Endothelial cell of umbilical vein (primary cell): ENCODE data around the gene CCDC170. TPM values are rescaled to one million over a fixed set of nuclear protein-coding genes. Genes with fewer than 3 reads are reported as not detected.
"Not testable (repeated sequence)": the region's sequence is repeated elsewhere in the genome, so short reads cannot be mapped to it uniquely, and the experiment has no call there.

Experiments used
- BruUV-seq: library from RNA; stranded (reverse); fragments of 400-500 nt; replicated peaks from 2 replicates; lab custom pipeline; 2021; lab: Mats Ljungman, UMichigan
- CTCF ChIA-PET: fragments of 300-600, 350-600 bp; sonication (Branson Sonifier 250); formaldehyde crosslinking; loops from one replicate; lab custom pipeline; 2021; ENCODE audit warnings: antibody characterized with exemption, inconsistent platforms; lab: Charles Lee
- POLR2A ChIA-PET: fragments of 300-600, 350-600 bp; sonication (Branson Sonifier 250); formaldehyde crosslinking; loops from one replicate; lab custom pipeline; 2021; ENCODE audit warnings: antibody characterized with exemption, inconsistent platforms; lab: Charles Lee
- DNase-seq: peaks from one replicate; pipeline ENCODE4 v3.0.0-alpha.2; 2011; ENCODE audit warnings: low read depth, low spot score
- FAIRE-seq: peaks from 2 replicates; lab custom pipeline; 2011; peaks lifted over from hg19 to GRCh38; lab: Jason Lieb, UNC
- H2AFZ ChIP-seq: 2 replicates; pipeline ENCODE4 v1.6.0; 2012; ENCODE audit warnings: low read depth, low read length, control low read depth, inconsistent platforms
- H3K27ac ChIP-seq: 2 replicates; pipeline ENCODE4 v1.5.1; 2011; ENCODE audit warnings: low read depth, mild to moderate bottlenecking, control low read depth, low read length, moderate library complexity; ENCODE audit not compliant: insufficient read depth
- H3K27me3 ChIP-seq, 2 experiments: 2 replicates each; pipeline versions ENCODE4 v1.6.0 to v1.6.1; 2011; ENCODE audit warnings: low read length in 2 of 2, mixed read lengths in 1 of 2; ENCODE audit not compliant: control insufficient read depth in 2 of 2, insufficient read depth in 2 of 2
- H3K36me3 ChIP-seq, 2 experiments: 2 replicates in 1 of 2; 3 replicates in 1 of 2; pipeline ENCODE4 v1.5.1; 2011; ENCODE audit warnings: low read length in 2 of 2, mild to moderate bottlenecking in 1 of 2, moderate library complexity in 1 of 2; ENCODE audit not compliant: control insufficient read depth in 2 of 2, insufficient read depth in 2 of 2; ENCODE audit errors: extremely low read depth in 1 of 2
- H3K4me1 ChIP-seq: 3 replicates; pipeline ENCODE4 v1.5.1; 2011; ENCODE audit warnings: mild to moderate bottlenecking, low read length; ENCODE audit not compliant: control insufficient read depth, insufficient read depth; ENCODE audit errors: extremely low read depth
- H3K4me2 ChIP-seq: 2 replicates; pipeline ENCODE4 v1.6.1; 2011; ENCODE audit warnings: low read length, control low read depth, mixed read lengths; ENCODE audit not compliant: insufficient read depth
- H3K4me3 ChIP-seq, 3 experiments: fragments of 200-600 bp in 1 of 3; sonication (generic), shearing (Covaris generic) in 1 of 3; replicated peaks in 1 of 3; 2 replicates each; pipeline ENCODE4 v1.5.1; 2011 to 2016; ENCODE audit warnings: control low read depth in 3 of 3, low read length in 3 of 3, mild to moderate bottlenecking in 2 of 3, inconsistent platforms in 1 of 3, low read depth in 1 of 3, moderate library complexity in 1 of 3; ENCODE audit not compliant: insufficient read depth in 1 of 3
- H3K79me2 ChIP-seq: 2 replicates; pipeline ENCODE4 v1.6.0; 2012; ENCODE audit warnings: low read length, inconsistent platforms; ENCODE audit not compliant: control insufficient read depth, insufficient read depth
- H3K9ac ChIP-seq: replicated peaks from 2 replicates; pipeline ENCODE3; 2011; ENCODE audit warnings: low read length, control low read depth; ENCODE audit not compliant: insufficient read depth; ENCODE audit errors: extremely low read depth
- H3K9me1 ChIP-seq: replicated peaks from 3 replicates; pipeline ENCODE4 v1.6.0; 2011; ENCODE audit warnings: mild to moderate bottlenecking, low read length; ENCODE audit not compliant: control insufficient read depth, insufficient read depth; ENCODE audit errors: extremely low read depth
- H3K9me3 ChIP-seq: replicated peaks from 2 replicates; pipeline ENCODE4 v1.5.1; 2012; ENCODE audit warnings: low read length, inconsistent platforms; ENCODE audit not compliant: control insufficient read depth, insufficient read depth
- H4K20me1 ChIP-seq: replicated peaks from 2 replicates; pipeline ENCODE3; 2011; ENCODE audit warnings: mild to moderate bottlenecking, low read length; ENCODE audit not compliant: control insufficient read depth, insufficient read depth; ENCODE audit errors: extremely low read depth
- GATA2 ChIP-seq: IDR thresholded peaks from 2 replicates; pipeline ENCODE4 v1.7.0; 2011; ENCODE audit warnings: low read depth, mild to moderate bottlenecking, moderate library complexity, mixed read lengths, low read length; ENCODE audit not compliant: insufficient read length, insufficient read depth
- dilution Hi-C: fragments of 300-500 bp; cut with MboI; formaldehyde crosslinking; loops from one replicate; pipeline ENCODE4 v1.15.0; 2019; ENCODE audit warnings: low sequenced_read_pairs; ENCODE audit not compliant: extremely low pct_ligation_motif_present
- intact Hi-C: fragments of 100-400 bp; cut with micrococcal nuclease; formaldehyde crosslinking; loops from one replicate; pipeline ENCODE4 v1.10.0; 2022
- polyA plus RNA-seq, 4 experiments: library from polyadenylated mRNA; depleted of rRNA in 3 of 4; stranded (reverse) in 3 of 4; unstranded in 1 of 4; fragments of >200 nt; gene quantifications; 2 replicates each; pipeline versions ENCODE4 v1.2.1 to v1.2.3, GENCODE V29; 2011 to 2012; ENCODE audit warnings: missing spikeins in 1 of 4
- total RNA-seq: library from RNA; stranded (reverse); gene quantifications from 2 replicates; pipeline ENCODE4 v1.2.3, GENCODE V29; 2021

The CCDC170 gene
- total and polyA plus RNA-seq, 2 donors (not counting 3 experiments of a cell fraction or from before 2014, with no cell fraction given) = 0.07 to 0.21 TPM

DNA sequence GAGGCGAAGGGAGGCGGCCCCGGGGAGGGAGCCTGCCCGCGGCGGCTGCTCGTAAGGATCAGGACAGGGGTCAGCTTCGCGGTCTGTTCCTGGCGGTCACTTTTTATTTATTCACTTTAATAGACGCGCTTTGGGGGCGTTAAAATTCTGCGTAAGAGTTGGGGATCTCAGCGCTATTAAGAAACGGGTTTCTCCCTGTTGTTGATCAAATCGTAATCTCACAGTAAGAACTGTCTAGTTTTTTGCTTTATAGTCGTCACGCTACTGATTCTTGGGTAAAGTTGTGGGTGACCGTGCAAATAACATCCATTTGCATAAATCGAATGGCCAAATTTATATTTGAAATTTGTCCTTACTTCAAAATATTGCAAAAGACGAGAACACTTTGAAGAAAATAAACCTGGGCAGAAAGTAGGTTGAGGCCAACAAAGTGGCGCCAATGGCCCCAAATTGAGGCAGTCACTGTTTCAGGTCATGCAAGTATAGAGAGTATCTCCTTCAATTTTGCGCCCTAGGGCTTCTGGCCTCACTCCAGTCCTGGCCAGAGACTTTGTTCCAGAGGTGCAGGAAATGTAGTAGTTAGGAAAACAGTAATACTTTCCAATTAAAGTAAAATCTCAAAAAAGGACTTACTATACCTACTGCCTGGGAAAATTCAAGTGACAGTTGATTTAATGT lies 40.9 kb upstream of the CCDC170 start:
- POLR2A ChIA-PET = no interaction called here
- H4K20me1 ChIP-seq = no peaks in the 10 kb centered on the region
- CTCF ChIA-PET = interaction anchor here (0.7 to 2.1 kb wide), 8 partner anchors 12 to 561 kb away, joined by 3 to 15 read pairs (median 4); no protein-coding TSS in a partner anchor
- dilution Hi-C loops = no loop called here
- peak; percentile 65 for DNase-seq
- H2AFZ ChIP-seq = peak overlapping the region; percentile 73
- peak overlapping the region; percentile 99 for H3K4me2 ChIP-seq
- H3K9me1 ChIP-seq = no peaks in the 10 kb centered on the region
- peaks cover 13% of the 10 kb centered on the region for H3K4me1 ChIP-seq
- H3K79me2 ChIP-seq = peaks cover 29% of the 10 kb centered on the region
- no peak for TF ChIP-seq GATA2
- peak overlapping the region; percentile 97 for H3K9ac ChIP-seq
- BruUV-seq = TSS peak; percentile 55
- H3K36me3 ChIP-seq = no peaks in the 10 kb centered on the region
- H3K27me3 ChIP-seq = no peaks in the 10 kb centered on the region
- peak overlapping the region; percentile 60 to 100 (median 100) for H3K4me3 ChIP-seq
- intact Hi-C loops = loop anchor here (1.0 to 5.0 kb wide), 9 partner anchors 30 to 928 kb away; no protein-coding TSS in a partner anchor
- no peaks in the 10 kb centered on the region for H3K9me3 ChIP-seq
- peak; percentile 35 for FAIRE-seq
- peak overlapping the region; percentile 73 for H3K27ac ChIP-seq

DNA sequence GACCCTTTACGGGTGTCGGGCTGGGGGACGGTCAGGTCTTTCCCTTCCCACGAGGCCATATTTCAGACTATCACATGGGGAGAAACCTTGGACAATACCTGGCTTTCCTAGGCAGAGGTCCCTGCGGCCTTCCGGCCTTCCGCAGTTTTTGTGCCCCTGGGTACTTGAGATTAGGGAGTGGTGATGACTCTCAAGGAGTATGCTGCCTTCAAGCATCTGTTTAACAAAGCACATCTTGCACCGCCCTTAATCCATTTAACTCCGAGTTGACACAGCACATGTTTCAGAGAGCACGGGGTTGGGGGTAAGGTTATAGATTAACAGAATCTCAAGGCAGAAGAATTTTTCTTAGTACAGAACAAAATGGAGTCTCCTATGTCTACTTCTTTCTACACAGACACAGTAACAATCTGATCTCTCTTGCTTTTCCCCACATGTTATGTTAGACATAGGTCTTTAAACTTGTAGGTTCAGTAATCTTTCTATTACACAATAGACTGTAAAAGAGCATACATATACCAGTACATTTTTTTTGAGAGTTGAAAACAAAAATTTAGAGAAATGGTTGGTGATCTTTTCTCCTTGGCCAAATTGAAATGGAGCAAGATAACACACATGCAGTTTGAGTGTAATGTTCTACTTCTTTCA lies 37.9 kb upstream of the CCDC170 start:
- intact Hi-C loops, dilution Hi-C loops, POLR2A ChIA-PET, H3K36me3 ChIP-seq, DNase-seq, H4K20me1 ChIP-seq, H3K27ac ChIP-seq, H3K9ac ChIP-seq, H3K9me1 ChIP-seq, FAIRE-seq, H3K4me3 ChIP-seq, BruUV-seq, H3K4me2 ChIP-seq, H2AFZ ChIP-seq, H3K27me3 ChIP-seq, CTCF ChIA-PET, H3K9me3 ChIP-seq: not testable (repeated sequence)
- Histone ChIP-seq H3K4me1 (peaks cover 13% of the 10 kb centered on the region), H3K79me2 (peaks cover 23% of the 10 kb centered on the region)
